ENCODE data around the gene TBC1D13. TPM values are rescaled to one million over a fixed set of nuclear protein-coding genes. Genes with fewer than 3 reads are reported as not detected.
"Not testable (repeated sequence)": the region's sequence is repeated elsewhere in the genome, so short reads cannot be mapped to it uniquely, and the experiment has no call there.

Gene TBC1D13
- total RNA-seq, 1 donor: 10.4 TPM

GRCh38 chr9:128845186-128845931 is 58.3 kb downstream of the TBC1D13 start:
- TF ChIP-seq CTCF (IDR thresholded peaks at IDR 0.05; ENCODE audit: insufficient read depth, low read depth, low read length): no peak
- H3K4me3 ChIP-seq (ENCODE audit: low read depth, low read length): no peak overlapping the region
- no peak for DNase-seq (ENCODE audit: low read depth)

- H3K4me3 ChIP-seq (ENCODE audit: low read depth, low read length): no peak overlapping the region
- no peak for DNase-seq (ENCODE audit: low read depth)
- TF ChIP-seq CTCF (IDR thresholded peaks at IDR 0.05; ENCODE audit: insufficient read depth, low read depth, low read length): no peak
These were observed 59.6 kb downstream of the TBC1D13 start for GRCh38 chr9:128846680-128847030.

- H3K4me3 ChIP-seq (ENCODE audit: low read depth, low read length): no peak overlapping the region
- TF ChIP-seq CTCF (IDR thresholded peaks at IDR 0.05; ENCODE audit: insufficient read depth, low read depth, low read length): no peak
- no peak for DNase-seq (ENCODE audit: low read depth)
These were observed 60.8 kb downstream of the TBC1D13 start for GRCh38 chr9:128847803-128848202.

GRCh38 chr9:128851024-128851423 is 64.0 kb downstream of the TBC1D13 start:
- not testable (repeated sequence) for H3K4me3 ChIP-seq (ENCODE audit: low read depth, low read length); DNase-seq (ENCODE audit: low read depth)

- peak; percentile 56 for DNase-seq (ENCODE audit: low read depth)
These were observed 64.9 kb downstream of the TBC1D13 start for GRCh38 chr9:128851779-128852600.

GRCh38 chr9:128852646-128853045 is 65.6 kb downstream of the TBC1D13 start:
- not testable (repeated sequence) for H3K4me3 ChIP-seq (ENCODE audit: low read depth, low read length); DNase-seq (ENCODE audit: low read depth)

More at GRCh38 chr9:128851779-128852600, 64.9 kb downstream of the TBC1D13 start:
- TF ChIP-seq CTCF (IDR thresholded peaks at IDR 0.05; ENCODE audit: insufficient read depth, low read depth, low read length): peak; percentile 50
- H3K4me3 ChIP-seq (ENCODE audit: low read depth, low read length): not testable (repeated sequence)

- not testable (repeated sequence) for H3K4me3 ChIP-seq (ENCODE audit: low read depth, low read length); DNase-seq (ENCODE audit: low read depth)
These were observed 67.4 kb downstream of the TBC1D13 start for GRCh38 chr9:128854454-128854853.

- DNase-seq (ENCODE audit: low read depth); H3K4me3 ChIP-seq (ENCODE audit: low read depth, low read length): not testable (repeated sequence)
These were observed 71.4 kb downstream of the TBC1D13 start for GRCh38 chr9:128858476-128858875.

Small RNA genes within 50 kb of the gene (small RNA-seq; reads per million reads assigned to genes)
- gene RF00017: not detected

Other genes with a start within 250 kb of the TBC1D13 start
- 477 and 501 TPM in 2 replicates for gene SPTAN1, start 234.7 kb upstream of the TBC1D13 start, total RNA-seq
- 52.2 and 59.9 TPM in 2 replicates for gene DYNC2I2, start 130.4 kb upstream of the TBC1D13 start, total RNA-seq
- gene SET, start 98.0 kb upstream of the TBC1D13 start, total RNA-seq: 378 and 491 TPM in 2 replicates
- gene PKN3, start 84.8 kb upstream of the TBC1D13 start, total RNA-seq: 2.6 and 3.5 TPM in 2 replicates
- gene ZDHHC12, start 63.1 kb upstream of the TBC1D13 start, total RNA-seq: 30.7 and 40.6 TPM in 2 replicates
- 17.3 and 22.9 TPM in 2 replicates for gene ZER1, start 15.3 kb upstream of the TBC1D13 start, total RNA-seq
- 17.3 and 26.4 TPM in 2 replicates for gene ENDOG, start 31.2 kb downstream of the TBC1D13 start, total RNA-seq
- gene SPOUT1, start 42.5 kb downstream of the TBC1D13 start, total RNA-seq: 11.7 and 12.6 TPM in 2 replicates
- gene KYAT1, start 94.7 kb downstream of the TBC1D13 start, total RNA-seq: 6.8 and 11.2 TPM in 2 replicates
- 53.5 and 62.2 TPM in 2 replicates for gene LRRC8A, start 94.9 kb downstream of the TBC1D13 start, total RNA-seq
- gene PHYHD1, start 133.7 kb downstream of the TBC1D13 start, total RNA-seq: 9.9 and 11.9 TPM in 2 replicates
- 24.8 and 31.5 TPM in 2 replicates for gene DOLK, start 160.3 kb downstream of the TBC1D13 start, total RNA-seq
- gene NUP188, start 160.4 kb downstream of the TBC1D13 start, total RNA-seq: 48.0 and 59.2 TPM in 2 replicates
- gene SH3GLB2, start 241.1 kb downstream of the TBC1D13 start, total RNA-seq: 30.9 and 39.3 TPM in 2 replicates
- 22.5 and 26.1 TPM in 2 replicates for gene MIGA2, start 249.4 kb downstream of the TBC1D13 start, total RNA-seq

Data from fibroblast of villous mesenchyme (primary cell).